Trophoblast cell (in vitro differentiated cells and primary cell): Measurements from ENCODE around the gene CFHR3.
"Not testable (repeated sequence)": the region's sequence is repeated elsewhere in the genome, so short reads cannot be mapped to it uniquely, and the experiment has no call there.

Source experiments
- DNase-seq, 2 donors: peaks; one replicate each; pipeline ENCODE4 v3.0.0-alpha.2; 2016
- H2AFZ ChIP-seq: 2 replicates; pipeline ENCODE4 v1.6.1; 2013; ENCODE audit warnings: low read length, moderate library complexity, mild to moderate bottlenecking; ENCODE audit not compliant: insufficient read depth, poor library complexity
- H2AK5ac ChIP-seq: 2 replicates; pipeline ENCODE4 v1.6.1; 2013; ENCODE audit warnings: mild to moderate bottlenecking, low read length
- H2BK120ac ChIP-seq: 2 replicates; pipeline ENCODE4 v1.6.1; 2013; ENCODE audit warnings: low read length, mild to moderate bottlenecking, moderate library complexity; ENCODE audit not compliant: insufficient read depth, poor library complexity
- H2BK12ac ChIP-seq: 2 replicates; pipeline ENCODE4 v1.6.1; 2013; ENCODE audit warnings: mild to moderate bottlenecking, low read length, moderate library complexity
- H2BK5ac ChIP-seq: 2 replicates; pipeline ENCODE4 v1.6.1; 2013; ENCODE audit warnings: low read length, low read depth, moderate library complexity, mild to moderate bottlenecking; ENCODE audit not compliant: poor library complexity
- H3K14ac ChIP-seq: 2 replicates; pipeline ENCODE4 v1.6.1; 2013; ENCODE audit warnings: mild to moderate bottlenecking, low read length
- H3K18ac ChIP-seq: 2 replicates; pipeline ENCODE4 v1.6.1; 2013; ENCODE audit warnings: mild to moderate bottlenecking, low read length
- H3K23ac ChIP-seq: 2 replicates; pipeline ENCODE4 v1.6.1; 2013; ENCODE audit warnings: low read length
- H3K27ac ChIP-seq: 2 replicates; pipeline ENCODE4 v1.5.1; 2013; ENCODE audit warnings: low read depth, mild to moderate bottlenecking, inconsistent platforms, low read length, moderate library complexity
- H3K27me3 ChIP-seq: 2 replicates; pipeline ENCODE4 v1.6.1; 2013; ENCODE audit warnings: inconsistent platforms, mild to moderate bottlenecking, low read length, moderate library complexity; ENCODE audit not compliant: insufficient read depth
- H3K36me3 ChIP-seq, 2 experiments: 1 replicate in 1 of 2; 2 replicates in 1 of 2; pipeline ENCODE4 v1.6.1; 2013; ENCODE audit warnings: low read length in 2 of 2, mild to moderate bottlenecking in 2 of 2, moderate library complexity in 1 of 2; ENCODE audit not compliant: insufficient read depth in 2 of 2, control insufficient read depth in 1 of 2
- H3K4ac ChIP-seq: 2 replicates; pipeline ENCODE4 v1.6.1; 2013; ENCODE audit warnings: low read depth, mild to moderate bottlenecking, low read length, moderate library complexity
- H3K4me1 ChIP-seq, 2 experiments: 1 replicate in 1 of 2; 2 replicates in 1 of 2; pipeline ENCODE4 v1.6.1; 2013; ENCODE audit warnings: low read length in 2 of 2, mild to moderate bottlenecking in 2 of 2, moderate library complexity in 1 of 2; ENCODE audit not compliant: insufficient read depth in 2 of 2, control insufficient read depth in 1 of 2
- H3K4me2 ChIP-seq: 2 replicates; pipeline ENCODE4 v1.6.1; 2013; ENCODE audit warnings: inconsistent platforms, mild to moderate bottlenecking, low read length, moderate library complexity
- H3K4me3 ChIP-seq: 2 replicates; pipeline ENCODE4 v1.5.1; 2013; ENCODE audit warnings: mild to moderate bottlenecking, low read depth, low read length, inconsistent platforms
- H3K79me1 ChIP-seq: one replicate; pipeline ENCODE4 v1.6.1; 2013; ENCODE audit warnings: low read length
- H3K79me2 ChIP-seq: 2 replicates; pipeline ENCODE4 v1.6.1; 2013; ENCODE audit warnings: low read length, mild to moderate bottlenecking; ENCODE audit not compliant: control insufficient read depth, insufficient read depth, poor library complexity
- H3K9ac ChIP-seq: 2 replicates; pipeline ENCODE4 v1.6.1; 2013; ENCODE audit warnings: mild to moderate bottlenecking, low read length
- H3K9me3 ChIP-seq: 2 replicates; pipeline ENCODE4 v1.6.1; 2013; ENCODE audit warnings: low read depth, mild to moderate bottlenecking, control low read depth, inconsistent platforms, low read length; ENCODE audit not compliant: insufficient read depth
- H4K12ac ChIP-seq: 2 replicates; pipeline ENCODE4 v1.6.1; 2013; ENCODE audit warnings: low read depth, mild to moderate bottlenecking, low read length, moderate library complexity
- H4K8ac ChIP-seq: 2 replicates; pipeline ENCODE4 v1.6.1; 2013; ENCODE audit warnings: low read depth, mild to moderate bottlenecking, low read length, moderate library complexity
- H4K91ac ChIP-seq: one replicate; pipeline ENCODE4 v1.6.1; 2013; ENCODE audit warnings: low read depth, mild to moderate bottlenecking, low read length, moderate library complexity
- WGBS: extraction: QIAGEN DNeasy Blood & Tissue Kit; methylation state at CpG from one replicate; pipeline ENCODE4 v1.1.7; 2013; ENCODE audit warnings: missing lambda C conversion rate; ENCODE audit not compliant: insufficient read length, insufficient coverage; ENCODE audit errors: extremely low coverage; 5-methylcytosine and 5-hydroxymethylcytosine counted together

CFHR3 gene

DNA sequence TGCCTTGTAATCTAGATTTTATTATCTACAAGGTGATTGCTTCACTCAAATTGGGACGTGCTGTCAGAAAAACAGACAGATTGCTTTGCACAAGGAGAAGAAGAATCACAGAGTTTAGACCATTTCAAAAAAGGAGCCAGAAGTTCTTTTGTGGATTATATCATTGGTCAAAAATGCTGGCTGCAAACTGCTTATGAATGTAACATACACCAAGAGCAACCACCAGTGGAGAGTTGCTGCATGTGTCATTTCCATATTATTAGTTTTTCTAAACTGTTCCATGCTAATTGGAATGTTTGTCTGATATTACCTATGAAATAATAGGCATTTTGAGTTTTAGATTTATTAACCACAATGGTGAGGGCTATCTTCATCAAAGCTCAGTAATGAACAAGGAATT, 27.3 kb downstream of the CFHR3 start:
- H3K9me3 ChIP-seq, H3K9ac ChIP-seq, H3K79me2 ChIP-seq, H2BK120ac ChIP-seq, H3K4me1 ChIP-seq, H2AFZ ChIP-seq, H2BK5ac ChIP-seq, H3K27ac ChIP-seq, H3K79me1 ChIP-seq, H2BK12ac ChIP-seq, H3K36me3 ChIP-seq, H4K8ac ChIP-seq, H3K18ac ChIP-seq, DNase-seq, H2AK5ac ChIP-seq, H3K27me3 ChIP-seq, H3K14ac ChIP-seq, H3K23ac ChIP-seq, H3K4me3 ChIP-seq, H4K12ac ChIP-seq, H3K4me2 ChIP-seq, H4K91ac ChIP-seq, H3K4ac ChIP-seq: not testable (repeated sequence)
- WGBS: no CpG with 5 or more reads among the region's 1 CpG

DNA sequence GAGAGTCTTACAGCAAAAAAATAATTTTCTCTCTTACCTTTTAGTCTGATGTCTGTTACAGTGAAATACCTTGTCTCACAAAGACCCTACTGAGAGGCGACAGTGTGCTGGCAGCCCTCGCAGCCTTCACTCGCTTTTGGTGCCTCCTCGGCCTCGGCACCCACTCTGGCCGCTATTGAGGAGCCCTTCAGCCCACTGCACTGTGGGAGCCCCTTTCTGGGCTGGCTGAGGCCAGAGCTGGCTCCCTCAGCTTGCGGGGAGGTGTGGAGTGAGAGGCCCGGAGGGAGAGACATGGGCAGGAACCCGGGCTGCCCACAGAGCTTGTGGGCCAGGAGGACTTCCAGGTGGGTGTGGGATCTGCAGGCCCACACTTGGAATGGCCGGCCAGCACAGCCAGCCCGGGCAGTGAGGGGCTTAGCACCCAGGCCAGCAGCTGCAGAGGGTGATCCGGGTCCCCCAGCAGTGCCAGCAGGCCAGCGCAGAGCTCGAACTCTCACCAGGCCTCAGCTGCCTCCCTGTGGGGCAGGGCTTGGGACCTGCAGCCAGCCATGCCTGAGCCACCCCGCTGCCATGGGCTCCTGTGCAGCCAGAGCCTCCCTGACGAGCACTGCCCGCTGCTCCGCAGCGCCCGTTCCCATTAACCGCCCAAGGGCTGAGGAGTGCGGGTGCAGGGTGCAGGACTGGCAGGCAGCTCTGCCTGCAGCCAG, 34.0 kb downstream of the CFHR3 start:
- H3K4me1 ChIP-seq: no peaks in the 10 kb centered on the region
- H2AFZ ChIP-seq: no peak overlapping the region
- no peak overlapping the region for H3K14ac ChIP-seq
- no peak overlapping the region for H3K4me3 ChIP-seq
- no peak overlapping the region for H4K12ac ChIP-seq
- H3K27ac ChIP-seq: no peak overlapping the region
- no peak overlapping the region for H2BK12ac ChIP-seq
- no peak overlapping the region for H4K91ac ChIP-seq
- no peaks in the 10 kb centered on the region for H3K27me3 ChIP-seq
- H3K18ac ChIP-seq: no peak overlapping the region
- H4K8ac ChIP-seq: no peak overlapping the region
- no peak overlapping the region for H3K9ac ChIP-seq
- no CpG with 5 or more reads among the region's 22 CpGs for WGBS
- no peak overlapping the region for H2AK5ac ChIP-seq
- no peak overlapping the region for H3K4ac ChIP-seq
- no peak overlapping the region for H2BK120ac ChIP-seq
- H2BK5ac ChIP-seq: no peak overlapping the region
- no peak for DNase-seq
- H3K9me3 ChIP-seq: no peaks in the 10 kb centered on the region
- H3K36me3 ChIP-seq: no peaks in the 10 kb centered on the region
- no peak overlapping the region for H3K23ac ChIP-seq
- H3K79me2 ChIP-seq: no peaks in the 10 kb centered on the region
- no peaks in the 10 kb centered on the region for H3K79me1 ChIP-seq
- H3K4me2 ChIP-seq: no peak overlapping the region

- H3K79me2 ChIP-seq, H3K4me3 ChIP-seq, H3K27ac ChIP-seq, H3K14ac ChIP-seq, H3K18ac ChIP-seq, H3K9ac ChIP-seq, H4K12ac ChIP-seq, H3K4ac ChIP-seq, H2BK5ac ChIP-seq, H3K9me3 ChIP-seq, H3K79me1 ChIP-seq, DNase-seq, H2AK5ac ChIP-seq, H4K8ac ChIP-seq, H3K23ac ChIP-seq, H3K27me3 ChIP-seq, H3K36me3 ChIP-seq, H4K91ac ChIP-seq, H2AFZ ChIP-seq, H3K4me1 ChIP-seq, H2BK12ac ChIP-seq, H2BK120ac ChIP-seq, H3K4me2 ChIP-seq: not testable (repeated sequence)
- WGBS: no CpG with 5 or more reads among the region's 6 CpGs
These were observed 42.8 kb downstream of the CFHR3 start for GRCh38 chr1:196817442-196817841.

GRCh38 chr1:196819531-196819930, 44.9 kb downstream of the CFHR3 start, which contains the start of gene CFHR1:
Gene CFHR1, plus strand, starts transcription at chr1:196819731. Its CDS starts 114 bp downstream, at chr1:196819845.
- not testable (repeated sequence) for H3K36me3 ChIP-seq, H3K9me3 ChIP-seq, H3K27me3 ChIP-seq, H2BK12ac ChIP-seq, H3K4me1 ChIP-seq, H4K91ac ChIP-seq, H3K23ac ChIP-seq, H3K18ac ChIP-seq, H2BK120ac ChIP-seq, H3K79me1 ChIP-seq, H3K4me3 ChIP-seq, H3K27ac ChIP-seq, H3K4ac ChIP-seq, H4K12ac ChIP-seq, H3K9ac ChIP-seq, H3K14ac ChIP-seq, H3K79me2 ChIP-seq, H3K4me2 ChIP-seq, H2AK5ac ChIP-seq, H2BK5ac ChIP-seq, H2AFZ ChIP-seq, DNase-seq, H4K8ac ChIP-seq
- no CpG with 5 or more reads among the region's 1 CpG for WGBS
